ENCODE data around the gene PLA2G2F.
A peak's percentile ranks its signal among the peaks of the same experiment; 100 is the strongest.

PLA2G2F gene

GRCh38 chr1:20139776-20140612 is 871 bp downstream of the PLA2G2F start (continued):
- TF ChIP-seq ZBTB10 (tag by site-specific recombination; IDR thresholded peaks at IDR 0.05) (no peak), ZNF747 (tag by site-specific recombination; IDR thresholded peaks at IDR 0.05) (no peak), ZNF645 (tag by site-specific recombination; IDR thresholded peaks at IDR 0.05) (no peak), ZNF155 (tag by site-specific recombination; IDR thresholded peaks at IDR 0.05) (no peak), ZNF174 (tag by site-specific recombination; IDR thresholded peaks at IDR 0.05) (no peak), PRDM4 (tag by site-specific recombination; IDR thresholded peaks at IDR 0.05) (no peak), SETDB1 (IDR thresholded peaks at IDR 0.05; ENCODE audit: insufficient read length, low read length) (no peak), KLF8 (tag by site-specific recombination; IDR thresholded peaks at IDR 0.05) (no peak), ZNF624 (tag by site-specific recombination; IDR thresholded peaks at IDR 0.05) (no peak), SALL2 (tag by site-specific recombination; IDR thresholded peaks at IDR 0.05; ENCODE audit: borderline replicate concordance) (no peak), ZNF660 (tag by site-specific recombination; IDR thresholded peaks at IDR 0.05) (no peak)

- POLR2A ChIA-PET: no interaction called here
- no peak overlapping the region for H3K4me3 ChIP-seq (ENCODE audit: low read depth, low read length)
- H3K27ac ChIP-seq (ENCODE audit: extremely low read depth, low read depth, low read length): no peak overlapping the region
- CTCF ChIA-PET: no interaction called here
- H3K4me1 ChIP-seq (ENCODE audit: control insufficient read depth, insufficient read depth, low read length): no peaks in the 10 kb centered on the region
- H3K36me3 ChIP-seq (ENCODE audit: control insufficient read depth in 2 of 2, insufficient read depth in 1 of 2, low read length in 2 of 2): no peaks in the 10 kb centered on the region
- TF ChIP-seq EGR2 (tag by site-specific recombination; IDR thresholded peaks at IDR 0.05; ENCODE audit: low read depth): peak; percentile 35; the same call in 1 of the 2 replicates
- TF ChIP-seq HOXA7 (CRISPR knock-in tag; IDR thresholded peaks at IDR 0.05; ENCODE audit: borderline replicate concordance): no peak
- TF ChIP-seq INSM2 (tag by site-specific recombination; IDR thresholded peaks at IDR 0.05): no peak
- no peaks in the 10 kb centered on the region for H3K9me3 ChIP-seq (ENCODE audit: control insufficient read depth, insufficient read depth, low read depth, low read length)
Observed at GRCh38 chr1:20141001-20141400, 1.9 kb downstream of the PLA2G2F start.

- no peak overlapping the region for H3K27ac ChIP-seq (ENCODE audit: extremely low read depth, low read depth, low read length)
- POLR2A ChIA-PET: no interaction called here
- no peaks in the 10 kb centered on the region for H3K9me3 ChIP-seq (ENCODE audit: control insufficient read depth, insufficient read depth, low read depth, low read length)
- no peaks in the 10 kb centered on the region for H3K36me3 ChIP-seq (ENCODE audit: control insufficient read depth in 2 of 2, insufficient read depth in 1 of 2, low read length in 2 of 2)
- TF ChIP-seq ZNF132 (tag by site-specific recombination; IDR thresholded peaks at IDR 0.05; ENCODE audit: borderline replicate concordance): no peak
- no peak for TF ChIP-seq ZNF239 (tag by site-specific recombination; IDR thresholded peaks at IDR 0.05)
- TF ChIP-seq MEIS1 (CRISPR knock-in tag; IDR thresholded peaks at IDR 0.05; ENCODE audit: borderline replicate concordance): no peak
- TF ChIP-seq SCRT2 (tag by site-specific recombination; IDR thresholded peaks at IDR 0.05): no peak
- TF ChIP-seq TSHZ1 (tag by site-specific recombination; IDR thresholded peaks at IDR 0.05; ENCODE audit: borderline replicate concordance): no peak
- no peak for TF ChIP-seq ZNF202 (tag by site-specific recombination; IDR thresholded peaks at IDR 0.05; ENCODE audit: borderline replicate concordance)
- no peak overlapping the region for H3K4me3 ChIP-seq (ENCODE audit: low read depth, low read length)
- H3K4me1 ChIP-seq (ENCODE audit: control insufficient read depth, insufficient read depth, low read length): no peaks in the 10 kb centered on the region
- CTCF ChIA-PET: no interaction called here
Observed at GRCh38 chr1:20141466-20141865, 2.3 kb downstream of the PLA2G2F start.

Data from HEK293 (cell line).